WTC11 (cell line): ENCODE measurements around the gene NTN3. TPM values are rescaled to one million over a fixed set of nuclear protein-coding genes. Genes with fewer than 3 reads are reported as not detected.
A peak's percentile ranks its signal among the peaks of the same experiment; 100 is the strongest.
"Not testable (repeated sequence)": the region's sequence is repeated elsewhere in the genome, so short reads cannot be mapped to it uniquely, and the experiment has no call there.

Source experiments
- ATAC-seq: fragments of 200-7000 bp; cut with Tn5 transposase; 2 replicates; pipeline ENCODE4 v1.10.0; 2021; ENCODE audit warnings: mild to moderate bottlenecking, moderate library complexity
- CTCF ChIA-PET: fragments of 300-600 bp; sonication (Branson Sonifier 250); formaldehyde crosslinking; loops from one replicate; lab custom pipeline; 2021; ENCODE audit warnings: antibody characterized with exemption; lab: Charles Lee
- POLR2A ChIA-PET: fragments of 350-600 bp; sonication (Branson Sonifier 250); formaldehyde crosslinking; loops from one replicate; lab custom pipeline; 2021; ENCODE audit warnings: antibody characterized with exemption; lab: Charles Lee
- DNase-seq: peaks from one replicate; pipeline ENCODE4 v3.0.0; 2021; ENCODE audit warnings: low spot score
- H3K27ac Mint-ChIP-seq: 2 replicates; pipeline ENCODE4 v1.8.0; 2021; ENCODE audit warnings: mixed read lengths
- H3K27me3 Mint-ChIP-seq: 2 replicates; pipeline ENCODE4 v1.8.0; 2021; ENCODE audit warnings: low read depth, mild to moderate bottlenecking, moderate library complexity, mixed read lengths
- H3K36me3 Mint-ChIP-seq: 2 replicates; pipeline ENCODE4 v1.8.0; 2021; ENCODE audit warnings: mixed read lengths
- H3K4me1 Mint-ChIP-seq: 2 replicates; pipeline ENCODE4 v1.8.0; 2022; ENCODE audit warnings: mixed read lengths
- H3K4me3 Mint-ChIP-seq: 2 replicates; pipeline ENCODE4 v1.8.0; 2021; ENCODE audit warnings: mild to moderate bottlenecking, moderate library complexity, mixed read lengths
- H3K9me3 Mint-ChIP-seq: 2 replicates; pipeline ENCODE4 v1.8.0; 2021; ENCODE audit warnings: mixed read lengths
- CREB1 ChIP-seq: sonication (generic); formaldehyde crosslinking; IDR thresholded peaks from 2 replicates; pipeline ENCODE4 v1.8.0; 2023; ENCODE audit warnings: mild to moderate bottlenecking, missing genetic modification reagents
- E2F5 ChIP-seq: sonication (generic); formaldehyde crosslinking; IDR thresholded peaks from 2 replicates; pipeline ENCODE4 v1.8.1; 2022; ENCODE audit warnings: mild to moderate bottlenecking, moderate library complexity, missing genetic modification reagents
- EMX1 ChIP-seq: fragments of 250-450 bp; sonication (Bioruptor Pico); IDR thresholded peaks from 2 replicates; pipeline ENCODE4 v1.8.0; 2021; ENCODE audit warnings: mild to moderate bottlenecking
- ESRRA ChIP-seq: sonication (generic); formaldehyde crosslinking; IDR thresholded peaks from 2 replicates; pipeline ENCODE4 v1.8.1; 2022; ENCODE audit warnings: mild to moderate bottlenecking, missing genetic modification reagents, borderline replicate concordance
- ETV6 ChIP-seq: sonication (generic); formaldehyde crosslinking; IDR thresholded peaks from 2 replicates; pipeline ENCODE4 v1.8.1; 2022; ENCODE audit warnings: mild to moderate bottlenecking, missing genetic modification reagents
- GTF2I ChIP-seq: fragments of 250-450 bp; sonication (Bioruptor Pico); conservative IDR thresholded peaks from 2 replicates; pipeline ENCODE4 v1.4.0; 2021; ENCODE audit warnings: mild to moderate bottlenecking
- MXD4 ChIP-seq: fragments of 250-450 bp; sonication (Bioruptor Pico); IDR thresholded peaks from 2 replicates; pipeline ENCODE4 v1.8.0; 2021; ENCODE audit warnings: mild to moderate bottlenecking, moderate library complexity, borderline replicate concordance
- NFE2L1 ChIP-seq: sonication (generic); formaldehyde crosslinking; IDR thresholded peaks from 2 replicates; pipeline ENCODE4 v1.8.1; 2023; ENCODE audit warnings: missing genetic modification reagents
- SOX15 ChIP-seq: fragments of 250-450 bp; sonication (Bioruptor Pico); IDR thresholded peaks from 2 replicates; pipeline ENCODE4 v1.9.0; 2021; ENCODE audit warnings: mild to moderate bottlenecking
- SP1 ChIP-seq: sonication (generic); formaldehyde crosslinking; conservative IDR thresholded peaks from 2 replicates; pipeline ENCODE4 v1.8.1; 2022; ENCODE audit warnings: missing genetic modification reagents
- TCF7 ChIP-seq: sonication (generic); formaldehyde crosslinking; IDR thresholded peaks from 2 replicates; pipeline ENCODE4 v1.8.0; 2022; ENCODE audit warnings: mild to moderate bottlenecking, low read depth, missing genetic modification reagents, moderate library complexity
- TP53 ChIP-seq: sonication (generic); formaldehyde crosslinking; IDR thresholded peaks from 2 replicates; pipeline ENCODE4 v1.8.1; 2023; ENCODE audit warnings: mild to moderate bottlenecking, missing genetic modification reagents
- USF2 ChIP-seq: sonication (generic); formaldehyde crosslinking; IDR thresholded peaks from 2 replicates; pipeline ENCODE4 v1.8.1; 2023; ENCODE audit warnings: mild to moderate bottlenecking, missing genetic modification reagents, moderate library complexity
- ZNF121 ChIP-seq: sonication (generic); formaldehyde crosslinking; IDR thresholded peaks from 2 replicates; pipeline ENCODE4 v1.8.0; 2023; ENCODE audit warnings: missing genetic modification reagents
- ZNF219 ChIP-seq: sonication (generic); formaldehyde crosslinking; IDR thresholded peaks from 2 replicates; pipeline ENCODE4 v1.8.0; 2023; ENCODE audit warnings: missing genetic modification reagents, mild to moderate bottlenecking, borderline replicate concordance
- ZNF263 ChIP-seq: sonication (generic); formaldehyde crosslinking; IDR thresholded peaks from 2 replicates; pipeline ENCODE4 v1.8.1; 2022; ENCODE audit warnings: low read depth, mild to moderate bottlenecking, moderate library complexity, missing genetic modification reagents
- ZNF281 ChIP-seq: sonication (generic); formaldehyde crosslinking; IDR thresholded peaks from 2 replicates; pipeline ENCODE4 v1.8.0; 2023; ENCODE audit warnings: mild to moderate bottlenecking, missing genetic modification reagents
- ZNF416 ChIP-seq: fragments of 250-450 bp; sonication (Bioruptor Pico); IDR thresholded peaks from 2 replicates; pipeline ENCODE4 v1.9.0; 2021; ENCODE audit warnings: mild to moderate bottlenecking, inconsistent platforms
- total RNA-seq: library from RNA; stranded (reverse); gene quantifications from 3 replicates; pipeline ENCODE4 v1.2.3, GENCODE V29; 2021
- TF ChIP-seq, protein P1 (sequence below): sonication (generic); formaldehyde crosslinking; IDR thresholded peaks from 2 replicates; pipeline ENCODE4 v1.8.1; 2023; ENCODE audit warnings: mild to moderate bottlenecking, missing genetic modification reagents

NTN3 gene
- total RNA-seq, 1 experiment from 2014 or later: 0.92 TPM

- TF ChIP-seq E2F5 (CRISPR knock-in tag): no peak
- no peak for TF ChIP-seq ZNF263 (CRISPR knock-in tag)
- TF ChIP-seq ZNF416 (CRISPR knock-in tag): no peak
- TF ChIP-seq CREB1 (CRISPR knock-in tag): no peak
- TF ChIP-seq NFE2L1 (CRISPR knock-in tag): no peak
- TF ChIP-seq MXD4 (CRISPR knock-in tag): no peak
Measured at GRCh38 chr16:2478279-2478678, 7.2 kb downstream of the NTN3 start (continued).

GRCh38 chr16:2479996-2480395 lies 8.9 kb downstream of the NTN3 start:
- not testable (repeated sequence) for H3K4me3 Mint-ChIP-seq, H3K4me1 Mint-ChIP-seq, H3K36me3 Mint-ChIP-seq, H3K27ac Mint-ChIP-seq, H3K27me3 Mint-ChIP-seq, DNase-seq, H3K9me3 Mint-ChIP-seq, ATAC-seq
- ChIA-PET CTCF (interaction anchor here (2.1 kb wide), 1 partner anchor 21 kb away, joined by 8 read pairs; no protein-coding TSS in a partner anchor), POLR2A (interaction anchor here (0.6 kb wide), 1 partner anchor 192 kb away, joined by 3 read pairs; no protein-coding TSS in a partner anchor)
- 0 out of 2 replicates have a peak, but pooled peaks have one; percentile 56 for TF ChIP-seq ZNF121

DNA sequence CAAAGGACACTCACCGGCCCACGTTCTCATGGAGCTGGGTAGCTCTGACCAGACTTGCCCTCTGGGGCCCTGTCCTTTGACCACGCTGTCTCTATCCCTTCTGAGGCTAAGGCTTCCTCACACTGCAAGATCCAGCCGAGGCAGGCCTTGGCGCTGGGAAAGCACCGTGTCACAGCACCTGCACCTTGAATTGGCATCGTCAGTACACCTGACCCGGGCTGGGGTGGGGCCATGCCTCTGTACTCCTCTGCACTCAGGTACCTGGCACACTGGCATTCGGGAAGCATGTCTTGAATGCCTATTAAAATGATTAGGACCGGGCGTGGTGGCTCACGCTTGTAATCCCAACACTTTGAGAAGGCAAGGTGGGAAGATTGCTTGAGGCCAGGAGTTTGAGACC lies 9.9 kb downstream of the NTN3 start:
- peaks cover 7% of the 10 kb centered on the region for H3K27me3 Mint-ChIP-seq
- DNase-seq (no peak), ATAC-seq (no peak)
- ChIA-PET POLR2A (no interaction called here), CTCF (interaction anchor here (2.1 kb wide), 1 partner anchor 20 kb away, joined by 8 read pairs; no protein-coding TSS in a partner anchor)
- no peak overlapping the region for H3K27ac Mint-ChIP-seq
- TF ChIP-seq SP1 (CRISPR knock-in tag) (no peak), NFE2L1 (CRISPR knock-in tag) (no peak), SOX15 (CRISPR knock-in tag) (no peak), ZNF281 (CRISPR knock-in tag) (no peak), GTF2I (CRISPR knock-in tag) (no peak), ESRRA (CRISPR knock-in tag) (no peak), USF2 (no peak), ZNF416 (CRISPR knock-in tag) (no peak), ETV6 (CRISPR knock-in tag) (no peak), ZNF219 (no peak), TP53 (CRISPR knock-in tag) (no peak), EMX1 (CRISPR knock-in tag) (no peak), ZNF263 (CRISPR knock-in tag) (no peak), TCF7 (CRISPR knock-in tag) (no peak)
- TF ChIP-seq, protein P1, sequence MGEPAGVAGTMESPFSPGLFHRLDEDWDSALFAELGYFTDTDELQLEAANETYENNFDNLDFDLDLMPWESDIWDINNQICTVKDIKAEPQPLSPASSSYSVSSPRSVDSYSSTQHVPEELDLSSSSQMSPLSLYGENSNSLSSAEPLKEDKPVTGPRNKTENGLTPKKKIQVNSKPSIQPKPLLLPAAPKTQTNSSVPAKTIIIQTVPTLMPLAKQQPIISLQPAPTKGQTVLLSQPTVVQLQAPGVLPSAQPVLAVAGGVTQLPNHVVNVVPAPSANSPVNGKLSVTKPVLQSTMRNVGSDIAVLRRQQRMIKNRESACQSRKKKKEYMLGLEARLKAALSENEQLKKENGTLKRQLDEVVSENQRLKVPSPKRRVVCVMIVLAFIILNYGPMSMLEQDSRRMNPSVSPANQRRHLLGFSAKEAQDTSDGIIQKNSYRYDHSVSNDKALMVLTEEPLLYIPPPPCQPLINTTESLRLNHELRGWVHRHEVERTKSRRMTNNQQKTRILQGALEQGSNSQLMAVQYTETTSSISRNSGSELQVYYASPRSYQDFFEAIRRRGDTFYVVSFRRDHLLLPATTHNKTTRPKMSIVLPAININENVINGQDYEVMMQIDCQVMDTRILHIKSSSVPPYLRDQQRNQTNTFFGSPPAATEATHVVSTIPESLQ (CRISPR knock-in tag): no peak
- no peak overlapping the region for H3K4me3 Mint-ChIP-seq
- H3K4me1 Mint-ChIP-seq: peaks cover 3% of the 10 kb centered on the region; the same call in 1 of the 2 replicates
- no peaks in the 10 kb centered on the region for H3K36me3 Mint-ChIP-seq
- no peaks in the 10 kb centered on the region for H3K9me3 Mint-ChIP-seq
